Panc1 (cell line): Measurements from ENCODE around the gene CPSF2.

ENCODE experiments used
- CTCF ChIP-seq: fragments of 450-650 bp; IDR thresholded peaks from 2 replicates; pipeline ENCODE4 v1.5.1; 2017; ENCODE audit warnings: mild to moderate bottlenecking
- POLR2AphosphoS5 ChIP-seq: IDR thresholded peaks from 2 replicates; pipeline ENCODE4 v1.6.1; 2012; ENCODE audit warnings: mild to moderate bottlenecking, low read depth, low read length, moderate library complexity
- SIN3A ChIP-seq: IDR thresholded peaks from 2 replicates; pipeline ENCODE4 v1.6.1; 2012; ENCODE audit warnings: low read depth, mild to moderate bottlenecking, low read length, moderate library complexity, borderline replicate concordance; ENCODE audit not compliant: insufficient read depth
- TCF7L2 ChIP-seq: IDR thresholded peaks from 2 replicates; pipeline ENCODE4 v1.6.1; 2011; ENCODE audit warnings: mild to moderate bottlenecking, low read depth, low read length, inconsistent platforms
- TF ChIP-seq, protein P1 (sequence below), 2 experiments: IDR thresholded peaks; 2 replicates each; pipeline ENCODE4 v1.6.1; 2011 to 2012; ENCODE audit warnings: low read depth in 2 of 2, control low read depth in 1 of 2, low read length in 1 of 2, mild to moderate bottlenecking in 1 of 2, moderate library complexity in 1 of 2; ENCODE audit not compliant: insufficient read depth in 1 of 2

DNA sequence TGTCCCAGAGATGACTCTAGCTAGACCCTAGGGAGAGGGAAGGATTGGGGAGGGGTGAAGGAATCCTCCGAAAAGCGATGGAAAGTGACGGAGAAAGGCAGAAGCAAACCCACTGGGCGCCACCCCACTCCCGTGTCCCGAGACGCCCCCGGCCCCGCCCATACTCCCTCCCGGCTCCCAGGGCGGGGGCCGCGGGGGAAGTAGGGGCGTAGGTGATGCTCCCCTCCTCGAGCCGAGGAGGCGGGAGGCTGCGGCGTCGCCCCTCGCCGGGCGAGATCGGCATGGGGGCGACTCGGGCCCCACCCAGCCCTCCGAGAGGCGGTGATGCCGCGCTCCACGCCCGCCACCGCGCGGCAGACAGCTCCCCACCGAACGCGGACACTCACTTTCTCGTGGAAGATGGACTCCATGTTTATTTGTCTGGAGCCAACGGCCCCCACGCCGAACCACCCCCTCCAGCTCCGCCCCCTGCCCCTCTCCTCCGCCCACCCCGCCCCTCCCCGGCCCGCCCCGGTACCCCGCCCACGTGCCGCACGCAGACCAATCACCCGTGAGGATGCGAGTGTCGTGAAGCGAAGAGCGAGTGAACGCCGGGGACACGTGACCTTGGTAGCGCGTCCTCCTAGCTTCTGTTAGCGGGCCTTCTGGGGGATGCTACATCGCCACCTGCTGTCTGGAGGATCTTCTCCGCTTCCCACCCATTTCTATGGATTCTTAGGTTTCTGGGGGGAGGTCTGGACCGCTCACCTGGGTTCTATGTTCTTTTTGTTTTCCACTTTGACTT lies 15.4 kb upstream of the CPSF2 start, which contains the start of gene ATXN3:
- TF ChIP-seq CTCF, result peak; percentile 84
- peak; percentile 67 for TF ChIP-seq POLR2AphosphoS5
- TF ChIP-seq, protein P1, sequence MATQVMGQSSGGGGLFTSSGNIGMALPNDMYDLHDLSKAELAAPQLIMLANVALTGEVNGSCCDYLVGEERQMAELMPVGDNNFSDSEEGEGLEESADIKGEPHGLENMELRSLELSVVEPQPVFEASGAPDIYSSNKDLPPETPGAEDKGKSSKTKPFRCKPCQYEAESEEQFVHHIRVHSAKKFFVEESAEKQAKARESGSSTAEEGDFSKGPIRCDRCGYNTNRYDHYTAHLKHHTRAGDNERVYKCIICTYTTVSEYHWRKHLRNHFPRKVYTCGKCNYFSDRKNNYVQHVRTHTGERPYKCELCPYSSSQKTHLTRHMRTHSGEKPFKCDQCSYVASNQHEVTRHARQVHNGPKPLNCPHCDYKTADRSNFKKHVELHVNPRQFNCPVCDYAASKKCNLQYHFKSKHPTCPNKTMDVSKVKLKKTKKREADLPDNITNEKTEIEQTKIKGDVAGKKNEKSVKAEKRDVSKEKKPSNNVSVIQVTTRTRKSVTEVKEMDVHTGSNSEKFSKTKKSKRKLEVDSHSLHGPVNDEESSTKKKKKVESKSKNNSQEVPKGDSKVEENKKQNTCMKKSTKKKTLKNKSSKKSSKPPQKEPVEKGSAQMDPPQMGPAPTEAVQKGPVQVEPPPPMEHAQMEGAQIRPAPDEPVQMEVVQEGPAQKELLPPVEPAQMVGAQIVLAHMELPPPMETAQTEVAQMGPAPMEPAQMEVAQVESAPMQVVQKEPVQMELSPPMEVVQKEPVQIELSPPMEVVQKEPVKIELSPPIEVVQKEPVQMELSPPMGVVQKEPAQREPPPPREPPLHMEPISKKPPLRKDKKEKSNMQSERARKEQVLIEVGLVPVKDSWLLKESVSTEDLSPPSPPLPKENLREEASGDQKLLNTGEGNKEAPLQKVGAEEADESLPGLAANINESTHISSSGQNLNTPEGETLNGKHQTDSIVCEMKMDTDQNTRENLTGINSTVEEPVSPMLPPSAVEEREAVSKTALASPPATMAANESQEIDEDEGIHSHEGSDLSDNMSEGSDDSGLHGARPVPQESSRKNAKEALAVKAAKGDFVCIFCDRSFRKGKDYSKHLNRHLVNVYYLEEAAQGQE (IDR thresholded peaks at IDR 0.05; ENCODE audit: insufficient read depth in 1 of 2, low read depth in 2 of 2, low read length in 1 of 2), result no peak
- no peak for TF ChIP-seq TCF7L2
- peak; percentile 78; the same call in 1 of the 2 replicates for TF ChIP-seq SIN3A
